Activated naive CD8-positive, alpha-beta T cell (primary cell): Measurements from ENCODE around the gene RNF25.

Experiments used
- H3K27ac Mint-ChIP-seq: one replicate; pipeline ENCODE4 v1.8.0; 2021; ENCODE audit warnings: mixed read lengths
- H3K27me3 Mint-ChIP-seq: one replicate; pipeline ENCODE4 v1.8.0; 2021; ENCODE audit warnings: mixed read lengths
- H3K36me3 Mint-ChIP-seq: one replicate; pipeline ENCODE4 v1.8.0; 2021; ENCODE audit warnings: mixed read lengths
- H3K4me1 Mint-ChIP-seq: one replicate; pipeline ENCODE4 v1.8.0; 2021; ENCODE audit warnings: low read depth, mixed read lengths
- H3K4me3 Mint-ChIP-seq: one replicate; pipeline ENCODE4 v1.8.0; 2021; ENCODE audit warnings: mild to moderate bottlenecking, mixed read lengths
- H3K9me3 Mint-ChIP-seq: one replicate; pipeline ENCODE4 v1.8.0; 2021; ENCODE audit warnings: low read depth, mixed read lengths

RNF25 gene, protein sequence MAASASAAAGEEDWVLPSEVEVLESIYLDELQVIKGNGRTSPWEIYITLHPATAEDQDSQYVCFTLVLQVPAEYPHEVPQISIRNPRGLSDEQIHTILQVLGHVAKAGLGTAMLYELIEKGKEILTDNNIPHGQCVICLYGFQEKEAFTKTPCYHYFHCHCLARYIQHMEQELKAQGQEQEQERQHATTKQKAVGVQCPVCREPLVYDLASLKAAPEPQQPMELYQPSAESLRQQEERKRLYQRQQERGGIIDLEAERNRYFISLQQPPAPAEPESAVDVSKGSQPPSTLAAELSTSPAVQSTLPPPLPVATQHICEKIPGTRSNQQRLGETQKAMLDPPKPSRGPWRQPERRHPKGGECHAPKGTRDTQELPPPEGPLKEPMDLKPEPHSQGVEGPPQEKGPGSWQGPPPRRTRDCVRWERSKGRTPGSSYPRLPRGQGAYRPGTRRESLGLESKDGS

DNA sequence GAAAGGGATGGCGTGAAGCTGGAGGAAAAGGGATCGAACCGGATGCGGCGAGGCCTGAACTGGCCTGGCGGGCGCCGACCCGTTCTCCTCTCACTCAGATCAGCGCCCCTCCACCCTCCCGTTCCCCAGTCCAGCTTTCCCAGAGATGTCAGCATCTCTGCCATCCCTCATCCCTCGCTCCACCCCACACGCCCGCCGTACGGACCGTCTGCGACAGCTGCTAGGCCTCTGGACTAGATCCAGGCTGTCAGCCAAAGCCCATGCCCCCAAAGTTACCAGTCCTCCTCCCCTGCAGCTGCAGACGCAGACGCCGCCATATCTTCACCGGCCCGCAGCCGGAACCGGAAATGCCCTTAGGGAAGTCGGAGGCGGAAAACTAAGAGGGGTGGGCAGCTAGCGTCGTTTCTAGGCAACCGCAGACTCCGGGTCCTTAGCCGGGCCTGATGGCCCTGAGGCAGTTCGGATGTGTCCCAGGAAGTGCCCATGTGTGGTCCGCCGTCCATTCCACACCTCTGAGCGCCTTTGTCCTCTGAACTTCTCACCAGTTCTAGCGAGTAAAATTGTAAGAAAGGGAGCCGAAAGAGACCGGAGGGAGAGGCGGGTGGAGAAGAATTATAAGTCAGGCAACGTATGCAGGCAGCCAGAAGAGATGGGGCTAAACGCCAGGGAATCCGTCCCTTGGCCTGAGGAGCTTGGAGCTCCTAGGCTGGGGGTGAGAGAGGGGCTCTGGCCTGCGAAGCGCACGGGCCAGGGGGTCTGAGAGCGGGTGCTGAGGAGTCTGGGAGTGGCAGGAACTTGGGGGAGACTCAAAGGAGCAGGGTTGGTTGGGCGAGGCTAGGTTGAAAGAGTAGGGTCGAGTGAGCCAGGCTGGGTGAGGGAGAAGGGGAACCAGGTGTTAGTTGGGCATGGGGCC is at the start of gene RNF25, which contains the start of gene STK36:
Gene RNF25, minus strand, starts transcription at position 349 of the 913 bp plus-strand sequence. Its CDS starts 32 bp downstream, at position 317.
Gene STK36, plus strand, starts transcription at position 433 of the 913 bp plus-strand sequence. CDS start 744 bp downstream, outside the sequence.
- H3K4me3 Mint-ChIP-seq = peak within 1 kb of the TSS; percentile 99
- no peaks in the 10 kb centered on the region for H3K27me3 Mint-ChIP-seq
- H3K36me3 Mint-ChIP-seq = peaks cover 5% of the 10 kb centered on the region
- H3K9me3 Mint-ChIP-seq = no peaks in the 10 kb centered on the region
- peaks cover 29% of the 10 kb centered on the region for H3K4me1 Mint-ChIP-seq
- H3K27ac Mint-ChIP-seq = peak within 1 kb of the TSS; percentile 99

DNA sequence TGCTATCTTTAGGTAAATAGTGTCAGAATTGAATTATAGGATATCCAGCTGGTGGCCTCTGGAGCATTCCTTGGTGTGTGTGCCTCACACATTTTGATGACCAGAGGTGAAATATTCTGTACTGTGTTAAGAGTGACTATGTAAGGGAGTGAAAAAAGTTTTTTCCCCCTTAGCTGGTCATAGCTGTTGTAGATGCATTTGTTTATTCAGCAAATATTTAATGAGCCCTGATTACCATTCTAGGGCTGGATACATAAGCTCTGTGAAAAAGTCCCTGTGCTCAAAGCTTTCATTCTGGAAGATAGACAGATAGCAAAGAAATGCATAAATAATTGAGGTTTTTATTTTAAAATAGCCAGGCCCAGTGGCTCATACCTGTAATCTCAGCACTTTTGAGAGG is 49.7 kb upstream of the RNF25 start:
- no peak overlapping the region for H3K4me3 Mint-ChIP-seq
- peaks cover 26% of the 10 kb centered on the region for H3K4me1 Mint-ChIP-seq
- H3K9me3 Mint-ChIP-seq = peaks cover 6% of the 10 kb centered on the region
- H3K27ac Mint-ChIP-seq = no peak overlapping the region
- H3K36me3 Mint-ChIP-seq = peaks cover 15% of the 10 kb centered on the region
- no peaks in the 10 kb centered on the region for H3K27me3 Mint-ChIP-seq

DNA sequence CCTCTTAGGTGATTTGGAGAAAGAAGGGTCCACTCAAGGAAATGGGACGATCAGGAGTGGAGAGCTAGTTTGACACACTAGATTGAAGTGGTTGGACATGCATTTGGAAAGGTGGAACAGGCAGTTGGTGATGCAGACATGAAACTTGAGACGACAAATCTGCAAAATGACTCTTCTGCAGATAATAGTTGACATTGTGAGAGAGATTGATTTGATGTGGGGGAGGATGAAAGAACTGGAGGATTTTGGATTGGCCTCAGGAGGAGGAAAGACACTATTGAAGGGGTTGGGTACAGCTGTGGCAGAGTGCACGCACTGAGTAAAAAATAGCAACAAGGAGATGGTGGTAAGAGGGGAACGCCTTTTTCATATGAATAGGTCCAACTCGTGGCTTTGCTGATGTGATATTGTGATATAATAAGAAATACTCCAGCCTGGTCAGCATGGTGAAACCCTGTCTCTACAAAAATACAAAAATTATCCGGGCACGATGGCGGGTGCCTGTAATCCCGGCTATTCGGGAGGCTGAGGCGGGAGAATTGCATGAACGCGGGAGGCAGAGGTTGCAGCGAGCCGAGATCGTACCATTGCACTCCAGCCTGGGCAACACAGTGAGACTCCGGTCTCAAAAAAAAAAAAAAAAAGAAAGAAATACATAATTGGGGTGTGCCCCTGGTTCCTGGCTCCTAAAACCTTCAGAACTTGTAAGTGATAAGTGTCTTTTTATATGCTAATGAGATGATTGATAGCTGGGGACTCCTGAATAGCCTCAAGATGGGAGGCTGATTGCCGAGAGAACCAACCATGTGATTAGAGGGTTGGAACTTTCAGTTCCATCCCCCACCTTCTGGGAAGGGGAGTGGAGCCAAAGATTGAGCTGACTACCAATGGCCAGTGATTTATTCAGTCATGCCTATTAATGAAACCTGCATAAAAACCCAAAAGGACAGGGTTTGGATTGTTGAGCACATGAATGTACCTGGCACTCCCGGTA is 48.5 kb upstream of the RNF25 start:
- Mint-ChIP-seq H3K4me3 (no peak overlapping the region), H3K9me3 (no peaks in the 10 kb centered on the region)

DNA sequence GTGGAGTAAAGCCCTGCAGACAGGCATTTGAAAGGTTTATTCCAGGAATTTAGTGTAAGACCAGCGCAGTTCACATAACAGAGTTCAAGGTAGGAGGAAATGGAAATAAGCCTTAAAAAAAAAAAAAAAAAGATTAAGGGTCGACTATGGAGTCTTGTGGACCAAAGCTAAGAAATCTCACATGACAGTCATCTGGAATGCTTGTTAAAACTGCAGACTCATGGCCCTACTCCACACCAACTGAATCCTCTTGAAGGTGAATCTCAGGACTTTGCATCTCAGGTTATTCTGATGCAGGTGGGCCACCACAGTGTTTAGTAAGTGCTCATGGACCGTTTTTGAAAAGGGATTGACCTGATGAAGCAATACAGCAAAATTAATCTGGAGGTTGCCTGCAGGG is 47.7 kb upstream of the RNF25 start:
- no peaks in the 10 kb centered on the region for H3K9me3 Mint-ChIP-seq
- peaks cover 11% of the 10 kb centered on the region for H3K36me3 Mint-ChIP-seq
- no peak overlapping the region for H3K27ac Mint-ChIP-seq
- peaks cover 26% of the 10 kb centered on the region for H3K4me1 Mint-ChIP-seq
- H3K4me3 Mint-ChIP-seq = no peak overlapping the region
- H3K27me3 Mint-ChIP-seq = no peaks in the 10 kb centered on the region

More for the DNA sequence above, 48.5 kb upstream of the RNF25 start:
- no peaks in the 10 kb centered on the region for H3K27me3 Mint-ChIP-seq
- H3K4me1 Mint-ChIP-seq = peaks cover 26% of the 10 kb centered on the region
- H3K36me3 Mint-ChIP-seq = peaks cover 11% of the 10 kb centered on the region
- no peak overlapping the region for H3K27ac Mint-ChIP-seq

DNA sequence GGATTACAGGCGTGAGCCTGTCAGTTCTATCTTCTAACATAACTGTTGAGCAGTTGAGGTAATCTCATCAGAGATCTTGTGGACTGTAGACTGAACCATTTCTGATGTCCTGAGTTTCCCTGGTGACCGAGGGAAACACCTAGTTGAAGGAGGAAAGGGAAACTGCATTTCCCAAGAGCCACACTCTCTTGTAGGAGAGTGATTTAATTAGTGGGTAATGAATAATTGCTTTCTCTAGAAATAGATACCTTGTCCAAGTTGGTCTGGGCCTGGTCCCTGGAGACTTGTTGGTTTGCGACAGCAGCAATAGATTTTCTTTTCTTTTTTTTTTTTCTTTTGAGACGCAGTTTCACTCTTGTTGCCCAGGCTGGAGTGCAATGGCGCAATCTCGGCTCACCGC is 46.3 kb upstream of the RNF25 start:
- H3K9me3 Mint-ChIP-seq = no peaks in the 10 kb centered on the region
- H3K4me3 Mint-ChIP-seq = no peak overlapping the region
- no peaks in the 10 kb centered on the region for H3K27me3 Mint-ChIP-seq
- H3K27ac Mint-ChIP-seq = no peak overlapping the region
- H3K36me3 Mint-ChIP-seq = peaks cover 11% of the 10 kb centered on the region
- peaks cover 25% of the 10 kb centered on the region for H3K4me1 Mint-ChIP-seq

DNA sequence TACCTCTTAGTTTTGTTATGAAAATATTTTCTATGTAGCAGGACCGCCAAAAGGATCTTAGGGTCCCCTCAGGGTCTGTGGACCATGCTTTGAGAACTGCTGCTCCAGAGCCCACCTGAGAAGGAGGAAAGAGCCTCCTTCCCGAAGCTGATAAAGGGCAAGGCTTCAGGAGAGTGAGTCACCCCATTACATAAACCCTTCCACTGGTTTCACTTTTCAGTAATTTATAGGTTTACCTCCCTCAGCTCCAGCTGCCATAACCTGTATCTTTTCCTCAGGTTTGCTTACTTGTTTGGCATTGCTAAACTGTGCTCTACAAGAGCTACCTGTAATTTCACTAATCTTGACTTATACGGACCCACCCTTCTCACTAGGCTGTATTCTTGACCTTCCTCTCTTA is 45.5 kb upstream of the RNF25 start:
- H3K27me3 Mint-ChIP-seq = no peaks in the 10 kb centered on the region
- peaks cover 11% of the 10 kb centered on the region for H3K36me3 Mint-ChIP-seq
- H3K4me1 Mint-ChIP-seq = peaks cover 17% of the 10 kb centered on the region
- H3K9me3 Mint-ChIP-seq = no peaks in the 10 kb centered on the region
- H3K4me3 Mint-ChIP-seq = no peak overlapping the region
- no peak overlapping the region for H3K27ac Mint-ChIP-seq

DNA sequence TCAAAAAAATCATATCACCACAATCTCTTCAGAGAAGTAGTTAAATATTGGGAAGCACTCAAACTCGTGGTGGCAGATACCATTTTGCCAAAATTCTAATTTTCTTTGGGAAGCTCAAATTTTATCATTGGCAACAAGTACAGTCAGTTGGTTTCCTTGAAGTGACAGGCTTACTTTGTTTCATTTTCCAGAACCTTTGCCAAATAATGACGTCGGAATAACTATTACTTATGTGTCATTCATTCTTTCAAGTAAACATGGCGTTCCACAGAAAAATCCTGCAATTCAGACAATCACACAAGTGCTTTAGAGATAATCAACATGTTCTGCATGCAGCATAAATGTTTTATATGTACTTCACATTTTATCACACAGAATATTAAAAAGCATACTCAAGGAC is 44.3 kb upstream of the RNF25 start:
- no peaks in the 10 kb centered on the region for H3K9me3 Mint-ChIP-seq
- H3K27me3 Mint-ChIP-seq = no peaks in the 10 kb centered on the region
- peaks cover 26% of the 10 kb centered on the region for H3K4me1 Mint-ChIP-seq
- peaks cover 11% of the 10 kb centered on the region for H3K36me3 Mint-ChIP-seq
- no peak overlapping the region for H3K27ac Mint-ChIP-seq
- no peak overlapping the region for H3K4me3 Mint-ChIP-seq

DNA sequence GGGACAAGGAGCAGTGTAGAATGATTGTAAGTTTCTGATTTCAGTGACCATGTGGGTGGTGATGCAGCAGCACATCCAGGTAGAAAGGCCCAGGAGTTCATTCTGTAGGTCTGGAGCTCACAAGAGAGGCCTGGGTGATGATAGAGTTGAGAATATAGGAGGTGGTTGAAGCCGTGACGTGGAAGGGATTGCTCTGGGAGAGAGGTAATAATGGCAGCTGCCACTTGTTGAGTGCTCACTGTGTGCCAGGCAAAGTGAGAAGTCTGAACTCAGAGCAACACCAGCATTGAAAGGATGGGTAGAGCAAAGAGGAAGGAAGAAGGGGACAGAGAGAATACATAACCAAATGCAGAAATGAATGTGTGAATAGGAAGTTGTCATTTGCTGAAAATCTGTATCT is 42.1 kb upstream of the RNF25 start:
- Mint-ChIP-seq H3K4me3 (no peak overlapping the region), H3K36me3 (peaks cover 6% of the 10 kb centered on the region), H3K27ac (no peak overlapping the region), H3K9me3 (no peaks in the 10 kb centered on the region), H3K27me3 (no peaks in the 10 kb centered on the region), H3K4me1 (peaks cover 21% of the 10 kb centered on the region)

DNA sequence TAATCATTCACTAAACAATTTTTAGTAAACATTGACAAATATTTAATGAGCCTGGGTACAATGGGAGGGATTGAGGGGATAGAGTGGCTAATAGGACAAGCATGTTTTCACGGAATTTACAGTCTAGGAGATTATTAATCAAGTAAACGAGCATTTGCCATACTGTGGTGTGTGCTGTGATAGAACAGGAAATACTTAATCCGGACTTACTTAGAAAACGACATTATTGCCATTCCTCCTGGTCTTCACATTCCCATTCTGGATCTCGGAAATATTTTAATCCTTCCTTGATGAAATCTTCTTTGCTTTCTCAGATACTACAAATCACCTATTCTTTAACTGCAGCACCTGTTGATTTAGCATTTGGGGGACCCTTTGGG is 39.7 kb upstream of the RNF25 start:
- peaks cover 3% of the 10 kb centered on the region for H3K36me3 Mint-ChIP-seq
- H3K4me3 Mint-ChIP-seq = peak overlapping the region; percentile 99
- no peaks in the 10 kb centered on the region for H3K27me3 Mint-ChIP-seq
- no peaks in the 10 kb centered on the region for H3K9me3 Mint-ChIP-seq
- peaks cover 16% of the 10 kb centered on the region for H3K4me1 Mint-ChIP-seq
- H3K27ac Mint-ChIP-seq = peak overlapping the region; percentile 88

DNA sequence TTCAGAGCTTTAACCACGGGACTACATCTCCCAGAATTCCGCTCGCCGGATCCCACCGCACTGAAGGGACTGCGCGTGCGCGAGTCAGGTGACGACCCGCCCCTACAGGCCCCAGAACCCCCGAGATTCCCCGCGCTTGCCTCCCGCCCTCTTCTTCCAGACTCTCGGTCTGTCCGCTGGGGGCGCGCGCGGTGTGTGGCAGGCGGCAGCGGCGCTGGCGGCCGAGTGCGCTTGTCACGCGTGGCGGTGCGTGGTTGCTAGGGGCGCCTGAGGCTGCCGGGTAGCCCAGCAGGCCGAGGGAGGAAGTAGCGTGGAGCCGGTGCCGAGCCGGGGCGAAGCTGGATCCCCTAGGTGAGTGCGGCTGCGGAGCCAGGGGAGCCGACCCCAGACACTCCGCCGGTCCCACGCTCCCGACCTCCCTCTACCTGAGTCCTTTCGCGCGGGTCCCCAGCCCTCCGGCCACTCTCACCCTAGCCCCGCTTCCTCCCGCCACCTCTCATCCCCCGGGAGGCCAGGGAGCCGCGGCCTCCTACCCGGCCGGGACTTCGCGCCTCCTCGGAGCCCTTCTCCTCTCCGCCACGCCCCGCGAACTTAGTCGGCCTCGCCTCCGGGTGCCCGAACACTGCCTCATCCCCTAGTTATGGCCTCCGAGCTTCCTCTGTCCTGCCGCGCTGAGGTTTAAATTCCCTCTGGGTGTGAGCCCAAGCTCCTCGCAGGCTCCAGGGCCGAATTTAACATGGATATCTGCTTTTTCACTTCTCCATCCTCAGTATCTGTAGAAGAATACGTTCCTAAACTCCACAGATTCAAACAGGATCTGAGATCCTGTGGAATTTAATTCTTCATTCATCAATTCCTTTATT is 39.1 kb upstream of the RNF25 start, which contains the start of gene TTLL4:
Gene TTLL4, plus strand, starts transcription at position 149 of the 863 bp plus-strand sequence. CDS start 26,842 bp downstream, outside the sequence.
- H3K27me3 Mint-ChIP-seq = no peaks in the 10 kb centered on the region
- peaks cover 16% of the 10 kb centered on the region for H3K4me1 Mint-ChIP-seq
- peak within 1 kb of the TSS; percentile 88 for H3K27ac Mint-ChIP-seq
- peak within 1 kb of the TSS; percentile 99 for H3K4me3 Mint-ChIP-seq
- peaks cover 2% of the 10 kb centered on the region for H3K36me3 Mint-ChIP-seq
- no peaks in the 10 kb centered on the region for H3K9me3 Mint-ChIP-seq

DNA sequence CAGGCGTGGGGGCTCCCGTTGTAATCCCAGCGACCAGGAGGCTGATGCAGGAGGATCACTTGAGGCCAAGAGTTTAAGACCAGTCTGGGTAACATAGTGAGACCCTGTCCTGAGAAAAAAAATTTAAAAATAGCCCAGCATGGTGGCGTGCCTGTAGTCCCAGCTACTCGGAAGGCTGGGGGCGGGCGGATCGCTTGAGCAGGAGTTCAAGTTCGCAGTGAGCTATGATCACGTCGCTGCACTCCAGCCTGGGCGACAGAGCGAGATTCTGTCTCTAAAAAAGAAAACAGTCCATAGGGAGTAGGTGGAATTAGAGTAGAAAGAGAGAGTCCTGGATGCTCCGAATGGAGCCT is 38.5 kb upstream of the RNF25 start:
- no peaks in the 10 kb centered on the region for H3K27me3 Mint-ChIP-seq
- H3K36me3 Mint-ChIP-seq = no peaks in the 10 kb centered on the region
- no peak overlapping the region for H3K27ac Mint-ChIP-seq
- peaks cover 16% of the 10 kb centered on the region for H3K4me1 Mint-ChIP-seq
- no peaks in the 10 kb centered on the region for H3K9me3 Mint-ChIP-seq
- peak overlapping the region; percentile 99 for H3K4me3 Mint-ChIP-seq

DNA sequence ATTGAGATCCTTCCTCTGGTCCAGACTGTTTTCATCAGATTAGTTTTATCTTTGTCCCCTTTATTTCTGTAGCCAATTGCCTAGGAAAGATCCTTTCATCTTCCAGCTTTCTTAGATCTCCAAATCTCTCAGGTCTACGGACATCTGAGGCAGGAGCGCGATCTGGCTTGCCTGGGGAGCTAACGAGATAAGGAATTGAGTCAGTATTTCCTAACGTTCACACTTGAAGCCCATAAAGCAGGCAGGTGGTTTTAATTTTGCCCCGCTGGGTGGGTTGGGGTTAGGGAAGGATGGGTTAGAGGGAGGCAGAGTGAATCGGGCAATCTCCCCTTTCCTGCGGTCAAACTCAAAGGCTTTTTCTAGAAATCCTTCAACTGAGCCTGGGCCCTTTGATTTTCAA is 38.1 kb upstream of the RNF25 start:
- no peak overlapping the region for H3K27ac Mint-ChIP-seq
- peak overlapping the region; percentile 30 for H3K4me3 Mint-ChIP-seq
- H3K4me1 Mint-ChIP-seq = peaks cover 16% of the 10 kb centered on the region
- no peaks in the 10 kb centered on the region for H3K36me3 Mint-ChIP-seq
- no peaks in the 10 kb centered on the region for H3K9me3 Mint-ChIP-seq
- H3K27me3 Mint-ChIP-seq = no peaks in the 10 kb centered on the region

DNA sequence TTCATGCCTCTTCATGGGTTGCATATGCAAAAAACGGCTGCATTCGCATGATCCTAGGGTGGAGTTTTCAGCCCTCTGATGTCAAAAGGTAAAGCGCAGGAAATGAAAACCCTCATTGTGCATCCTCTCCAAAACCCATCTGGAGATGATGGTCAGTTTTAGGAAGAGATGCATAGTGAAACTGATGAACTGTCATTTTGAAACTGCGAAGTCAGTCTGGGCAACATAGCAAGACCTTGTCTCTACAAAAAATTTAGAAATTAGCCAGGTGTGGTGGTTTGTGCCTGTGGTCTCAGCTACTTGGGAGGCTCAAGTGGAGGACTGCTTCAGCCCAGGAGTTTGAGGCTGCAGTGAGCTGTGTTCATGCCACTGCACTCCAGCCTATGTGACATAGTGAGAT is 36.3 kb upstream of the RNF25 start:
- Mint-ChIP-seq H3K4me3 (no peak overlapping the region), H3K4me1 (peaks cover 10% of the 10 kb centered on the region), H3K36me3 (no peaks in the 10 kb centered on the region), H3K9me3 (no peaks in the 10 kb centered on the region), H3K27ac (no peak overlapping the region), H3K27me3 (no peaks in the 10 kb centered on the region)
